KOPT-K1 (cell line): ENCODE results near the gene DLK1.

Experiments
- H3K27ac ChIP-seq: fragments of 200-600 bp; sonication (generic); 2 replicates; pipeline ENCODE4 v1.5.1; 2016; ENCODE audit warnings: antibody characterized with exemption, mild to moderate bottlenecking, low read depth, low read length; ENCODE audit not compliant: poor library complexity, severe bottlenecking
- H3K36me3 ChIP-seq: fragments of 200-600 bp; sonication (generic); 2 replicates; pipeline ENCODE4 v1.5.1; 2017; ENCODE audit warnings: antibody characterized with exemption, mild to moderate bottlenecking, low read length, moderate library complexity; ENCODE audit not compliant: insufficient read depth
- H3K9me3 ChIP-seq: fragments of 200-600 bp; sonication (generic); 2 replicates; pipeline ENCODE4 v1.5.1; 2017; ENCODE audit warnings: antibody characterized with exemption, low read length, mild to moderate bottlenecking; ENCODE audit not compliant: insufficient read depth, poor library complexity, severe bottlenecking

The DLK1 gene

DNA sequence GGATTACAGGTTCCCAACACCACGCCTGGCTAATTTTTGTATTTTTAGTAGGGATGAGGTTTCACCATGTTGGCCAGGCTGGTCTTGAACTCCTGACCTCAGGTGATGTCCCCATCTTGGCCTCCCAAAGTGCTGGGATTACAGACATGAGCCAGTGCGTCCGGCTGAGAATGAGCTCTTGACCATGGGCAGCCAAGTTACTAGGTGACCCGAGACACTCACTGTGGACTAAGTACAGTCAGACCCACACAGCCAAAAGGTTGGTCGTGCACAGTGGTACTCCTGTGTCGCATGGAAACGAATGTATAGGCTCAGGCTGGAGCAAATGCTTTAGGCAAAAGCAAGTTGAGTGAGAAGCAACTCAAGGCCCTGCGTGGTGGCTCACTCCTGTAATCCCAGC is 21.0 kb downstream of the DLK1 start:
- Histone ChIP-seq H3K36me3 (no peaks in the 10 kb centered on the region), H3K9me3 (no peaks in the 10 kb centered on the region), H3K27ac (no peak overlapping the region)

- Histone ChIP-seq H3K27ac (no peak overlapping the region), H3K9me3 (no peaks in the 10 kb centered on the region), H3K36me3 (no peaks in the 10 kb centered on the region)
Measured at GRCh38 chr14:100748403-100748802, 21.7 kb downstream of the DLK1 start.

GRCh38 chr14:100748944-100749343 is 22.3 kb downstream of the DLK1 start:
- no peaks in the 10 kb centered on the region for H3K9me3 ChIP-seq
- H3K36me3 ChIP-seq, result no peaks in the 10 kb centered on the region
- H3K27ac ChIP-seq, result no peak overlapping the region

- no peaks in the 10 kb centered on the region for H3K9me3 ChIP-seq
Measured at GRCh38 chr14:100749967-100750597, 23.4 kb downstream of the DLK1 start.

DNA sequence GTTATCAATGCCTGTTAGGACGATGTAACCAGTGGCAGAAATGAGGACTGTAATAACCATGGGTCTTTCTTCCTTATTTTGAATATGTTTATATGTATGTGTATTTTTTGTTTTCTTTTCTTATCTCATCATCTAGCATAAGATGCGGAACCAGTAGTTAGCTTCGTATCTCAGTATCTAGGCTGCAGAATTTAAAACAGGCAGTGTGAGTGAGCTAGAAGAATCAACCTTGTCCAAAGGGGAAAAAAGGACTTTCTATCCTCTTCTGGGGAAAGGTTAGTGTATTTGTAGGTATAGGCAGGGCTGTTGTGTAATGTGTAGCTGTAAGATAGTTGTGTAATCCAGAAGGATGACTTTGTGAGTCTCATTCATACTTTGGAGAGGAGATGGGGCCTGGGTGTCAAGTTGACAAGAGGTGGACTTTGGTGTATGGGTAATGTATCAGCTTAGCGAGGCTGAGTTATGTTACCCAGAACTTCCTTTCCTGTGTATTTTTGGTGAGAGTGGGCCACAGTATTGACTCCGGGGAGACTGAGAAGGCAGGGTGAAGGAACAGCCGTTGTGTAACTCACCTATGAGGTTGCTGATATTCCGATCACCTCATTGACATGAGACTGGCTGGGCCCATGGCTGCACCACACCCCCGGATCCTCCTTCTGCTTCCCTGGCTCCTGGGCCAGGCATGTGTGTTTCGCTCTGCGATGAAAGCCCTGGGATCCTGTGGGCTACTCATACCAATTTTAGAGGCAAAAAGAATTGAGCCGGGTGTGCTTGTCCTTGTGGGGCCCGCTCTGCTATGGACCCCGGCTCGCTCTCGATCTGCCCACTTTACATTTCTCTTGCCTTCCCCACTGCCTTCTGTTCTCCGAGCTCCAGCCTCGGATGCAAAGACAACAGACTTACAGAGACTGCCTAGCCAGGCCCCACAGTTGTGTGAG is 24.3 kb downstream of the DLK1 start:
- Histone ChIP-seq H3K36me3 (no peaks in the 10 kb centered on the region), H3K9me3 (no peaks in the 10 kb centered on the region), H3K27ac (no peak overlapping the region)

More at GRCh38 chr14:100749967-100750597, 23.4 kb downstream of the DLK1 start:
- H3K27ac ChIP-seq, result no peak overlapping the region
- no peaks in the 10 kb centered on the region for H3K36me3 ChIP-seq

- Histone ChIP-seq H3K9me3 (no peaks in the 10 kb centered on the region), H3K36me3 (no peaks in the 10 kb centered on the region), H3K27ac (no peak overlapping the region)
Measured at GRCh38 chr14:100754020-100754419, 27.3 kb downstream of the DLK1 start.

DNA sequence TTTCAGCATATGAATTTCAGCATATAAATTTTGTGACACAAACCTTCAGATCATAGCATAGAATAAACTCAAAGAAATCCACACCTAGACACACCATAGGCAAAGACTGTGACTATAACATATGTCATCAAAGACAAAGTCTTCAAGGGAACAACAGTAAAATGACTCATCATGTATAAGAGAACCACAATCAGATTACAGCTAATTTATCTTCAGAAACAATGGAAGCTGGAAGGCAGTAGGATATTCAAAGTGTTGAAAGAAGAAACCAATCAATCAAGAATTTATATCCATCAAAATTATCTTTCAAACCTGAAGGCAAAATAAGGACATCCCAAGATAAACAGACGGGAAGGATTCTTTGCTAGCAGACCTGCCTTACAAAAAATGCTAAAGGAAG is 29.0 kb downstream of the DLK1 start:
- Histone ChIP-seq H3K9me3 (no peaks in the 10 kb centered on the region), H3K27ac (no peak overlapping the region), H3K36me3 (no peaks in the 10 kb centered on the region)

GRCh38 chr14:100761481-100761880 is 34.8 kb downstream of the DLK1 start:
- Histone ChIP-seq H3K9me3 (no peaks in the 10 kb centered on the region), H3K27ac (no peak overlapping the region)

DNA sequence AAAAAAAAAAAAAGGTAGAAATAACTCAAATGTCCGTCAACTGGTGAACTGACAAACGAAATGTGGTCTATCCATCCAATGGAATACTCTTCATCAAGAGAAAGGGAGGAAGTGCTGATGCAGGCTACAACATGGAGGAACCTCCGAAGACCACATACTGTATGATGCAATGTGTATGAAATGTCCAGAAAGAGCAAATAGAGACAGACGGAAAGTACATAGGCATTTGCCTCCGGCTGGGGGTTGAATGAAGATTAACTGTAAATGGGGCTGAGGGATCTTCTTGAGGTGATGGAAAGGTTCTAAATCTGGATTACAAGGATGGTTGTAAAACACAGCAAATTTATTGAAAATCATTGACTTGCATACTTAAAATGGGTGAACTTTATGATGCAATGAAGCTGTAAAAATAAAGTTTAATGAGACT is 35.4 kb downstream of the DLK1 start:
- no peak overlapping the region for H3K27ac ChIP-seq
- H3K36me3 ChIP-seq, result no peaks in the 10 kb centered on the region
- no peaks in the 10 kb centered on the region for H3K9me3 ChIP-seq

More at GRCh38 chr14:100761481-100761880, 34.8 kb downstream of the DLK1 start:
- H3K36me3 ChIP-seq, result no peaks in the 10 kb centered on the region

- H3K9me3 ChIP-seq, result no peaks in the 10 kb centered on the region
- H3K36me3 ChIP-seq, result no peaks in the 10 kb centered on the region
- H3K27ac ChIP-seq, result no peak overlapping the region
Measured at GRCh38 chr14:100762901-100763300, 36.2 kb downstream of the DLK1 start.

DNA sequence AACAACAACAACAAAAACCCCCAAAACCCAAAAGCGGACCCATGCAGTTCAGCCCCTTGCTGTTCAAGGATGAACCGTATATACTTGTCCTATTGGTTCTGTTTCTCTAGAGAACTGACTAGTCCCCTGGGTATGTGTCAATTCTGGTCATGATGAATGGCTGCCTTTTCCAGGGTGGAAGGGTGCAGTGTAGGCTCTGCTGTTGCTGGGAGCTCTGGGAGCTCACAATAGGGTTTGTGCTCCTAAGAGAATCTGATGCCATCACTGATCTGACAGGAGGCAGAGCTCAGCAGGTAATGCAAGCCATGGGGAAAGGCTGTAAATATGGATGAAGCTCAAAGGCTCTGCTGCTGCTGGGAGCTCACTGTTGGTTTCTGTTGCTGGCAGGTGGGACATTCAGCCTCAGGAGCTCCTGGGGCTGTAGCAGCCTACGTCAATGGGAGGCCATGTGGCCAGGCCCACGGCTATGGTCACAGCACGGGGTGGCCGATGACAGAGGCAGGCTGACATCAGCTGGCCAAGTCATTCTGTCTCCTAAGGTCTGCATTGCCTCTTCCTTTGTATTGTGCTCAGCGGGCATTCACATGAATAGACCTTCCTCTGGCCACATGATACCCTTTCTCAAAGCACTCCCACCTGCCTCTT is 37.9 kb downstream of the DLK1 start:
- no peaks in the 10 kb centered on the region for H3K9me3 ChIP-seq
- H3K36me3 ChIP-seq, result no peaks in the 10 kb centered on the region
- H3K27ac ChIP-seq, result no peak overlapping the region

DNA sequence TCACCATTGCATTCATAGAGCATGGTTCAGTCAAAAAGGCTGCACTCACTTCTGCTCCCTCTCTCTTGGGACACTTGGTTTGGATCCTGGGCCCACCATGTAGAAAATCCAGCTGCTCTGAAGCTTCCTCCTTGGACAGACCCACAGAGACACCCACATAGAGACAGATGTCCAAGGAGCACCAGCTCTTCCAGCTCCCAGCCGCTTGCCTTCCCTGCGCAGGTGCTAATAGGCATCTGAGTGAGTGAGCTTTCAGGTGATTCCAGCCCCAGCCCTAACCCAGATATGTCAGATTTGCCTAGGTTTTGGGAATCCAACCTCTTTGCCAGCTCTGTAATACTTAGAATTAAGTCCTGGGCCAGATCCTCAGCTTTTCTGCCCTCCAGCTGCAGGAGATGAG is 38.6 kb downstream of the DLK1 start:
- Histone ChIP-seq H3K9me3 (no peaks in the 10 kb centered on the region), H3K27ac (no peak overlapping the region), H3K36me3 (no peaks in the 10 kb centered on the region)

- Histone ChIP-seq H3K27ac (no peak overlapping the region), H3K9me3 (no peaks in the 10 kb centered on the region), H3K36me3 (no peaks in the 10 kb centered on the region)
Measured at GRCh38 chr14:100765991-100766390, 39.3 kb downstream of the DLK1 start.

GRCh38 chr14:100767003-100767787 is 40.5 kb downstream of the DLK1 start:
- no peaks in the 10 kb centered on the region for H3K9me3 ChIP-seq
- no peaks in the 10 kb centered on the region for H3K36me3 ChIP-seq
- H3K27ac ChIP-seq, result no peak overlapping the region
